H1 (cell line): ENCODE results near the gene SLC37A1. TPM values are rescaled to one million over a fixed set of nuclear protein-coding genes. Genes with fewer than 3 reads are reported as not detected.

ENCODE experiments used
- CTCF ChIA-PET: fragments of 300-600 bp; sonication (Branson Sonifier 250); formaldehyde crosslinking; loops from one replicate; lab custom pipeline; 2021; ENCODE audit not compliant: partially characterized antibody; lab: Charles Lee
- POLR2A ChIA-PET: fragments of 300-600 bp; sonication (Branson Sonifier 250); formaldehyde crosslinking; loops from one replicate; lab custom pipeline; 2021; ENCODE audit warnings: inconsistent platforms; ENCODE audit not compliant: partially characterized antibody; lab: Charles Lee
- DNase-seq, 2 experiments: peaks; one replicate each; pipeline versions ENCODE4 v3.0.0 to v3.0.0-alpha.2; 2010 to 2022; ENCODE audit warnings: low spot score in 2 of 2, low read depth in 1 of 2, mixed read lengths in 1 of 2
- FAIRE-seq: peaks from 2 replicates; lab custom pipeline; 2011; peaks lifted over from hg19 to GRCh38; lab: Jason Lieb, UNC
- H2AFZ ChIP-seq: 2 replicates; pipeline ENCODE4 v1.8.1; 2012; ENCODE audit warnings: low read length, inconsistent platforms
- H2AK5ac ChIP-seq: 2 replicates; pipeline ENCODE4 v1.6.1; 2013; ENCODE audit warnings: low read depth, low read length
- H2BK120ac ChIP-seq: replicated peaks from 2 replicates; pipeline ENCODE3; 2013; ENCODE audit warnings: low read depth, low read length, inconsistent platforms
- H2BK12ac ChIP-seq: 2 replicates; pipeline ENCODE4 v1.6.1; 2013; ENCODE audit warnings: low read depth, low read length
- H2BK15ac ChIP-seq: 2 replicates; pipeline ENCODE4 v1.6.1; 2013; ENCODE audit warnings: low read length
- H2BK20ac ChIP-seq: 2 replicates; pipeline ENCODE4 v1.6.1; 2013; ENCODE audit warnings: low read length
- H2BK5ac ChIP-seq: 2 replicates; pipeline ENCODE4 v1.6.1; 2013; ENCODE audit warnings: low read depth, low read length
- H3K14ac ChIP-seq: 2 replicates; pipeline ENCODE4 v1.6.1; 2013; ENCODE audit warnings: inconsistent platforms; ENCODE audit not compliant: insufficient read length
- H3K18ac ChIP-seq: 2 replicates; pipeline ENCODE4 v1.6.1; 2013; ENCODE audit warnings: low read length; ENCODE audit errors: extremely low read depth
- H3K23ac ChIP-seq: 2 replicates; pipeline ENCODE4 v1.6.1; 2013; ENCODE audit warnings: inconsistent platforms; ENCODE audit not compliant: insufficient read length
- H3K23me2 ChIP-seq: 2 replicates; pipeline ENCODE4 v1.6.1; 2013; ENCODE audit warnings: low read depth, low read length
- H3K27ac ChIP-seq: 2 replicates; pipeline ENCODE4 v1.6.1; 2011; ENCODE audit warnings: low read depth, low read length, inconsistent platforms
- H3K27me3 ChIP-seq, 4 experiments: replicated peaks in 1 of 4; 1 replicate in 1 of 4; 2 replicates in 3 of 4; pipeline versions ENCODE4 v1.6.1 to v1.8.1; 2011 to 2013; ENCODE audit warnings: low read length in 3 of 4, mild to moderate bottlenecking in 3 of 4, inconsistent platforms in 2 of 4, mixed read lengths in 2 of 4, moderate library complexity in 1 of 4; ENCODE audit not compliant: control insufficient read depth in 3 of 4, insufficient read depth in 3 of 4; ENCODE audit errors: extremely low read depth in 1 of 4
- H3K36me3 ChIP-seq, 4 experiments: 2 replicates each; pipeline versions ENCODE4 v1.6.1 to v1.8.1; 2011 to 2013; ENCODE audit warnings: mild to moderate bottlenecking in 4 of 4, low read length in 3 of 4, moderate library complexity in 2 of 4, control low read depth in 1 of 4, inconsistent platforms in 1 of 4; ENCODE audit not compliant: insufficient read depth in 4 of 4, control insufficient read depth in 2 of 4
- H3K4ac ChIP-seq: replicated peaks from 2 replicates; pipeline ENCODE3; 2013; ENCODE audit warnings: low read length, low read depth, mixed read lengths, inconsistent platforms; ENCODE audit not compliant: insufficient read length
- H3K4me1 ChIP-seq, 4 experiments: replicated peaks in 1 of 4; 1 replicate in 1 of 4; 2 replicates in 3 of 4; pipeline versions ENCODE4 v1.6.1 to v1.8.1; 2011 to 2013; ENCODE audit warnings: low read length in 3 of 4, inconsistent platforms in 2 of 4, mixed read lengths in 1 of 4; ENCODE audit not compliant: insufficient read depth in 4 of 4, control insufficient read depth in 3 of 4
- H3K4me2 ChIP-seq, 2 experiments: 2 replicates each; pipeline versions ENCODE4 v1.6.1 to v1.8.1; 2011 to 2013; ENCODE audit warnings: low read depth in 2 of 2, low read length in 2 of 2, control low read depth in 1 of 2, inconsistent platforms in 1 of 2, mild to moderate bottlenecking in 1 of 2; ENCODE audit not compliant: insufficient read depth in 1 of 2
- H3K4me3 ChIP-seq, 4 experiments: fragments of 200-600, 300-600 bp in 1 of 4; sonication (generic), shearing (Covaris generic), sonication (Bioruptor Twin) in 1 of 4; 2 replicates each; pipeline versions ENCODE4 v1.5.1 to v1.8.1; 2011 to 2016; ENCODE audit warnings: low read length in 4 of 4, low read depth in 3 of 4, control low read depth in 2 of 4, inconsistent platforms in 2 of 4, mild to moderate bottlenecking in 2 of 4, mixed read lengths in 1 of 4, moderate library complexity in 1 of 4; ENCODE audit not compliant: insufficient read depth in 2 of 4; ENCODE audit errors: extremely low read depth in 1 of 4
- H3K56ac ChIP-seq: replicated peaks from 2 replicates; pipeline ENCODE3; 2013; ENCODE audit warnings: low read depth, mild to moderate bottlenecking, mixed read lengths, low read length, inconsistent platforms; ENCODE audit not compliant: insufficient read length
- H3K79me1 ChIP-seq: 2 replicates; pipeline ENCODE4 v1.6.1; 2013; ENCODE audit warnings: low read depth, low read length, control low read depth
- H3K79me2 ChIP-seq, 2 experiments: 2 replicates each; pipeline versions ENCODE4 v1.6.1 to v1.8.1; 2012 to 2013; ENCODE audit warnings: low read length in 2 of 2, mild to moderate bottlenecking in 2 of 2, inconsistent platforms in 1 of 2; ENCODE audit not compliant: insufficient read depth in 2 of 2, control insufficient read depth in 1 of 2
- H3K9ac ChIP-seq, 4 experiments: replicated peaks in 1 of 4; 1 replicate in 1 of 4; 2 replicates in 3 of 4; pipeline versions ENCODE4 v1.6.1 to v1.8.1; 2011 to 2013; ENCODE audit warnings: low read depth in 3 of 4, low read length in 3 of 4, control low read depth in 2 of 4, mild to moderate bottlenecking in 2 of 4, moderate library complexity in 2 of 4, inconsistent platforms in 1 of 4; ENCODE audit errors: extremely low read depth in 1 of 4
- H3K9me3 ChIP-seq, 2 experiments: 2 replicates each; pipeline versions ENCODE4 v1.6.1 to v1.8.1; 2012 to 2013; ENCODE audit warnings: mild to moderate bottlenecking in 2 of 2, moderate library complexity in 2 of 2, control low read depth in 1 of 2, inconsistent platforms in 1 of 2, low read depth in 1 of 2, low read length in 1 of 2, mixed read lengths in 1 of 2; ENCODE audit not compliant: insufficient read depth in 2 of 2
- H4K20me1 ChIP-seq, 2 experiments: replicated peaks in 1 of 2; 2 replicates each; pipeline versions ENCODE3 to v1.8.1; 2011 to 2013; ENCODE audit warnings: inconsistent platforms in 2 of 2, low read length in 2 of 2, mild to moderate bottlenecking in 1 of 2; ENCODE audit not compliant: insufficient read depth in 2 of 2, control insufficient read depth in 1 of 2
- H4K5ac ChIP-seq: 2 replicates; pipeline ENCODE4 v1.6.1; 2013; ENCODE audit warnings: low read length, low read depth, mixed read lengths, inconsistent platforms; ENCODE audit not compliant: insufficient read length
- H4K8ac ChIP-seq: 2 replicates; pipeline ENCODE4 v1.8.0; 2013; ENCODE audit warnings: mild to moderate bottlenecking, moderate library complexity, low read length, inconsistent platforms; ENCODE audit not compliant: insufficient read depth; ENCODE audit errors: extremely low read depth
- H4K91ac ChIP-seq: replicated peaks from 2 replicates; pipeline ENCODE3; 2013; ENCODE audit warnings: low read length, mixed read lengths, inconsistent platforms; ENCODE audit not compliant: insufficient read length
- BCL11A ChIP-seq, 2 experiments: IDR thresholded peaks; one replicate each; pipeline ENCODE4 v1.6.1; 2011; ENCODE audit warnings: low read depth in 2 of 2, low read length in 2 of 2, mild to moderate bottlenecking in 2 of 2
- CTBP2 ChIP-seq: IDR thresholded peaks from 2 replicates; pipeline ENCODE4 v1.7.0; 2011; ENCODE audit warnings: borderline replicate concordance, mild to moderate bottlenecking, moderate library complexity, mixed read lengths, low read length; ENCODE audit not compliant: insufficient read depth, insufficient read length
- EZH2 ChIP-seq: fragments of 200-600 bp; sonication (generic); IDR thresholded peaks from 2 replicates; pipeline ENCODE4 v1.7.1; 2012; ENCODE audit warnings: low read depth, mild to moderate bottlenecking, moderate library complexity, low read length, inconsistent platforms; ENCODE audit not compliant: severe bottlenecking
- HDAC6 ChIP-seq: IDR thresholded peaks from one replicate; pipeline ENCODE4 v1.7.1; 2012; ENCODE audit warnings: low read depth, mild to moderate bottlenecking, inconsistent platforms, low read length, moderate library complexity
- JUN ChIP-seq: IDR thresholded peaks from 2 replicates; pipeline ENCODE4 v1.6.1; 2011; ENCODE audit warnings: low read depth, mild to moderate bottlenecking, improper control_type of control experiment, low read length
- KDM1A ChIP-seq: fragments of 200-600, 300-600 bp; sonication (generic); IDR thresholded peaks from 2 replicates; pipeline ENCODE4 v1.7.1; 2016; ENCODE audit warnings: mild to moderate bottlenecking, low read length, borderline replicate concordance
- MAX ChIP-seq: IDR thresholded peaks from 2 replicates; pipeline ENCODE4 v1.6.1; 2012; ENCODE audit warnings: inconsistent platforms
- PHF8 ChIP-seq: fragments of 200-600 bp; sonication (generic); conservative IDR thresholded peaks from 2 replicates; pipeline ENCODE4 v1.7.1; 2012; ENCODE audit warnings: low read depth, mild to moderate bottlenecking, inconsistent platforms, low read length, moderate library complexity
- POU5F1 ChIP-seq: IDR thresholded peaks from 2 replicates; pipeline ENCODE4 v1.6.1; 2011; ENCODE audit warnings: low read depth, mild to moderate bottlenecking, low read length, moderate library complexity
- SIRT6 ChIP-seq: IDR thresholded peaks from one replicate; pipeline ENCODE4 v1.7.1; 2012; ENCODE audit warnings: low read length, inconsistent platforms
- SP1 ChIP-seq: IDR thresholded peaks from 2 replicates; pipeline ENCODE4 v1.6.1; 2011; ENCODE audit warnings: low read depth, low read length
- SRF ChIP-seq: IDR thresholded peaks from 2 replicates; pipeline ENCODE4 v1.6.1; 2011; ENCODE audit warnings: mild to moderate bottlenecking, low read depth, low read length, moderate library complexity
- USF2 ChIP-seq: IDR thresholded peaks from 2 replicates; pipeline ENCODE4 v1.6.1; 2011; ENCODE audit warnings: low read length, improper control_type of control experiment
- ZNF274 ChIP-seq: IDR thresholded peaks from 2 replicates; pipeline ENCODE4 v1.7.0; 2012; ENCODE audit warnings: low read length, borderline replicate concordance; ENCODE audit errors: extremely low read depth
- WGBS, 2 experiments: shearing (Covaris generic) in 1 of 2; methylation state at CpG; one replicate each; pipeline versions ENCODE4 v1.1.6 to v1.1.7; 2013 to 2015; ENCODE audit warnings: low lambda C conversion rate in 2 of 2, mixed read lengths in 2 of 2, inconsistent platforms in 1 of 2, low coverage in 1 of 2, missing lambda C conversion rate in 1 of 2; ENCODE audit not compliant: insufficient replicate concordance in 2 of 2, insufficient coverage in 1 of 2, insufficient read length in 1 of 2; ENCODE audit errors: extremely low coverage in 1 of 2, missing lambda C conversion rate in 1 of 2; 5-methylcytosine and 5-hydroxymethylcytosine counted together
- polyA plus RNA-seq, 7 experiments: library from polyadenylated mRNA; depleted of rRNA in 3 of 7; stranded (reverse) in 5 of 7; unstranded in 2 of 7; fragments of >200 nt in 5 of 7; fragments of 200-250 nt in 2 of 7; gene quantifications; 1 replicate in 5 of 7; 2 replicates in 1 of 7; 4 replicates in 1 of 7; pipeline versions ENCODE4 v1.2.1 to v1.2.3, GENCODE V29; 2011 to 2013; ENCODE audit warnings: missing spikeins in 2 of 7, mixed read lengths in 2 of 7
- total RNA-seq: library from RNA; stranded (reverse); fragmentation: NEBNext Ultra II Directional; extraction: Animal tissue kit (Norgen Biotek cat#: 25700); gene quantifications from 2 replicates; pipeline ENCODE4 v1.2.1, GENCODE V29; 2021

SLC37A1 gene
- total and polyA plus RNA-seq, 2 of the 8 experiments (the other 6 are each of a cell fraction or from before 2014, with no cell fraction given), result 15.6 to 30.9 TPM

GRCh38 chr21:42608446-42608845 lies 94.8 kb downstream of the SLC37A1 start:
- Histone ChIP-seq H3K9ac (no peak overlapping the region), H3K27ac (no peak overlapping the region), H4K91ac (no peak overlapping the region), H3K4me3 (no peak overlapping the region), H3K14ac (no peak overlapping the region), H3K4me2 (no peak overlapping the region), H3K4ac (no peak overlapping the region), H3K23ac (no peak overlapping the region), H3K18ac (no peak overlapping the region), H3K36me3 (no peaks in the 10 kb centered on the region), H2BK15ac (no peak overlapping the region), H2BK5ac (no peak overlapping the region), H3K56ac (no peak overlapping the region), H3K23me2 (no peaks in the 10 kb centered on the region), H3K79me2 (no peaks in the 10 kb centered on the region), H3K4me1 (no peaks in the 10 kb centered on the region), H4K20me1 (no peaks in the 10 kb centered on the region), H4K5ac (no peak overlapping the region), H2BK120ac (no peak overlapping the region), H2AK5ac (no peak overlapping the region), H2AFZ (no peak overlapping the region), H3K79me1 (no peaks in the 10 kb centered on the region), H4K8ac (no peak overlapping the region), H2BK12ac (no peak overlapping the region), H3K27me3 (peaks cover 0 to 2% (median under 1%) of the 10 kb centered on the region in 4 experiments; a peak in 2 of 7 replicates), H2BK20ac (no peak overlapping the region), H3K9me3 (no peaks in the 10 kb centered on the region)
- 86% methylated on average over 3 of the region's 4 CpGs; no CpG with 5 or more reads in 1 of the 2 experiments for WGBS, 2 experiments
- FAIRE-seq (no peak), DNase-seq (no peak)
- ChIA-PET POLR2A (no interaction called here), CTCF (no interaction called here)
- TF ChIP-seq HDAC6, result no peak
- no peak for TF ChIP-seq EZH2
- TF ChIP-seq MAX, result no peak
- TF ChIP-seq SRF, result no peak
- TF ChIP-seq PHF8, result no peak
- no peak for TF ChIP-seq SP1
- no peak for TF ChIP-seq USF2
- TF ChIP-seq POU5F1, result no peak
- no peak for TF ChIP-seq SIRT6
- TF ChIP-seq CTBP2, result no peak
- no peak for TF ChIP-seq KDM1A
- no peak for TF ChIP-seq ZNF274
- no peak for TF ChIP-seq BCL11A (IDR thresholded peaks at IDR 0.05; ENCODE audit: low read depth in 2 of 2, low read length in 2 of 2)
- no peak for TF ChIP-seq JUN
